Measurements from ENCODE around the gene JMJD8. TPM values are rescaled to one million over a fixed set of nuclear protein-coding genes. Genes with fewer than 3 reads are reported as not detected.

Gene JMJD8
- total RNA-seq, 1 donor = 42.8 TPM

DNA sequence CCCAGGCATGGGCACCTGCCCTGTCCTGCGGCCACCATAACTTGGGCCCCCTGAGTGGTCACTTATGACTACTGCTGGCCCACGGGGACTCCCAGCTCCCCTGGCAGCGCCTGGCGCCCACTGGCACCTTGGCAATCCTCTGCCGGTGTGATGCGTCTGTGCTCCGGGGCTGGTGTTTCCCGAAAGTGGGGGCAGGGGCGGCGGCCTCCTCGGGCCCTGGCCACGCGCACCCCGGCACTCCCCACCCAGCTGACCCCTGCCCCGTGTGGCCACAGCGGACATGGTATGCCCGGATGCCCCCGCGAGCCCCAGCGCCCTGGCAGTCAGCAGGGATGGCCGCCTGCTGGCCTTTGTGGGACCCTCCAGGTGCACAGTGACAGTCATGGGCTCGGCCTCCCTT lies 26.6 kb downstream of the JMJD8 start:
- TF ChIP-seq CTCF (IDR thresholded peaks at IDR 0.05; ENCODE audit: insufficient read depth, low read length) = no peak
- DNase-seq (ENCODE audit: low read depth) = no peak

GRCh38 chr16:654034-654433 lies 30.1 kb downstream of the JMJD8 start:
- TF ChIP-seq CTCF (IDR thresholded peaks at IDR 0.05; ENCODE audit: insufficient read depth, low read length) = no peak
- no peak for DNase-seq (ENCODE audit: low read depth)
- H3K4me3 ChIP-seq (ENCODE audit: low read depth, low read length) = no peak overlapping the region

More for the DNA sequence above, 26.6 kb downstream of the JMJD8 start:
- no peak overlapping the region for H3K4me3 ChIP-seq (ENCODE audit: low read depth, low read length)

DNA sequence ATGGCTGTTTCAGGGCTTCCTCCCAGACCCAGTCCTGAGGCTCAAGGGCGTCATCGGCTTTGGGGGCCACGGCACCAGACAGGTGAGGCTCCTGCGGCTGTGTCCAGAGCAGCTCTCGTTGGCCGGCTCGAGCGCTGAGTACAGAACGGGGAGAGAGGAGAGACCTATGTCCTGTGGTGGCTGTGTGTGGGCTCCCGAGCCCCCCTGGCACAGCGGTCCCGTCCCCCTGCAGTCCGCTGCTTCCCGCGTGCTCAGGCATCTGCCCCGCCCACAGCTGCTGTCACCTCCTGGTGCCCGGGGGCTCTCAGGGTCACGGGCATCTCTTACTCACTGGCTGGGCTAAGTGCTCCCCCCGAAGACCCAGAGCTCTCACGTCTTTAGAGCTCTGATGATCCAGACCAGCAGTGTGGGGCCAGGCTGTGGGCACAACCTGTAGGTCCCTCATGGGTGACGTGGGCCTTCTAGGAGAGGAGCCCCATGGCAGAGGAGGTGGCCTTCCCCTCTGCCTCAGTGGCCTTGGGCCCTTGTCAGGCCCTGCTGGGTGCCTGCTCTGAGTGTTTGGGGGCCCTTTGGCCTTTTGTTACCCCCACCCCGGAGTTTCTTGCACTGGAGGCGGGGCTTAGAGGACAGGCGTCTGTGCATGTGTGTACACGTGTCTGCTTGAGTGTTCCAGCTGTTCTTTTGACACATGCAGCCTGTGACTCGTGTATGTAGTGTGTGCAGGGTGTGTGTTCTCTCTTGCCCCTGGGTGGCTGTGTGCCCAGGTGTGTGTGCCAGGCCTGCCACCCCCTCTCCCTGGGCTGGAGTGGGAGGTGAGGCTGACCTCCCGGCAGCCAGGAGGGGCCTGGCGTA lies 31.5 kb downstream of the JMJD8 start:
- no peak overlapping the region for H3K4me3 ChIP-seq (ENCODE audit: low read depth, low read length)
- no peak for TF ChIP-seq CTCF (IDR thresholded peaks at IDR 0.05; ENCODE audit: insufficient read depth, low read length)
- DNase-seq (ENCODE audit: low read depth) = no peak

DNA sequence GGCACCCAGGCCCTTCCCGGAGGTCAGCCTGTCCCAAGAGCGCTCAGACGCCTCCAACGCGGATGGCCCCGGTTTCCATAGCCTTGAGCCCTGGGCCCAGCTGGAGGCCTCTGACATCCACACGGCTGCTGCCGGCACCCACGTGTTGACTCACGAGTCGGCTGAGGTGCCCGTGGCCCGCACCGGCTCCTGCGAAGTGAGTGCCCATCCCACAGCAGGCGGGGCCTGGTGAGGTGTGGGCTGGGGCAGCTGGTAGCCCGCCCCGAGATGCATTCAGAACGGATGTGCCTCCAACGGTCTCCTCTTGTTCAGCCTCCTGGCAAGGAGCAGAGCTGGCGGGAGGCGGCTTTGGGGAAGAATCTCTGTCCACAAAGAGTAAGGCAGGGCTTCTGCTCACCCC lies 32.3 kb downstream of the JMJD8 start:
- H3K4me3 ChIP-seq (ENCODE audit: low read depth, low read length) = no peak overlapping the region
- TF ChIP-seq CTCF (IDR thresholded peaks at IDR 0.05; ENCODE audit: insufficient read depth, low read length) = no peak
- no peak for DNase-seq (ENCODE audit: low read depth)

GRCh38 chr16:649631-650030 lies 34.5 kb downstream of the JMJD8 start:
- DNase-seq (ENCODE audit: low read depth) = no peak

GRCh38 chr16:648781-649589 lies 35.1 kb downstream of the JMJD8 start, which contains the start of gene WDR90:
Gene WDR90 (plus strand): TSS chr16:649365. CDS start chr16:649417, 52 bp downstream.
- peak within 1 kb of the TSS; percentile 76 for H3K4me3 ChIP-seq (ENCODE audit: low read depth, low read length)
- no peak for TF ChIP-seq CTCF (IDR thresholded peaks at IDR 0.05; ENCODE audit: insufficient read depth, low read length)
- DNase-seq (ENCODE audit: low read depth) = peak; percentile 86

More at GRCh38 chr16:649631-650030, 34.5 kb downstream of the JMJD8 start:
- H3K4me3 ChIP-seq (ENCODE audit: low read depth, low read length) = peak overlapping the region; percentile 76
- TF ChIP-seq CTCF (IDR thresholded peaks at IDR 0.05; ENCODE audit: insufficient read depth, low read length) = no peak
